AG09319 (cell line): ENCODE results near the gene ABCC3.

ENCODE experiments used
- DNase-seq: peaks from one replicate; pipeline ENCODE4 v3.0.0-alpha.2; 2010; ENCODE audit warnings: low read depth; ENCODE audit errors: extremely low read depth
- TF ChIP-seq, protein P1 (sequence below): IDR thresholded peaks from 2 replicates; pipeline ENCODE4 v1.5.1; 2011; ENCODE audit warnings: low read depth, mild to moderate bottlenecking, inconsistent platforms, low read length, moderate library complexity

Gene ABCC3

GRCh38 chr17:50739098-50739497, 104.4 kb downstream of the ABCC3 start:
- no peak for DNase-seq
- TF ChIP-seq, protein P1, sequence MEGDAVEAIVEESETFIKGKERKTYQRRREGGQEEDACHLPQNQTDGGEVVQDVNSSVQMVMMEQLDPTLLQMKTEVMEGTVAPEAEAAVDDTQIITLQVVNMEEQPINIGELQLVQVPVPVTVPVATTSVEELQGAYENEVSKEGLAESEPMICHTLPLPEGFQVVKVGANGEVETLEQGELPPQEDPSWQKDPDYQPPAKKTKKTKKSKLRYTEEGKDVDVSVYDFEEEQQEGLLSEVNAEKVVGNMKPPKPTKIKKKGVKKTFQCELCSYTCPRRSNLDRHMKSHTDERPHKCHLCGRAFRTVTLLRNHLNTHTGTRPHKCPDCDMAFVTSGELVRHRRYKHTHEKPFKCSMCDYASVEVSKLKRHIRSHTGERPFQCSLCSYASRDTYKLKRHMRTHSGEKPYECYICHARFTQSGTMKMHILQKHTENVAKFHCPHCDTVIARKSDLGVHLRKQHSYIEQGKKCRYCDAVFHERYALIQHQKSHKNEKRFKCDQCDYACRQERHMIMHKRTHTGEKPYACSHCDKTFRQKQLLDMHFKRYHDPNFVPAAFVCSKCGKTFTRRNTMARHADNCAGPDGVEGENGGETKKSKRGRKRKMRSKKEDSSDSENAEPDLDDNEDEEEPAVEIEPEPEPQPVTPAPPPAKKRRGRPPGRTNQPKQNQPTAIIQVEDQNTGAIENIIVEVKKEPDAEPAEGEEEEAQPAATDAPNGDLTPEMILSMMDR: no peak
